HepG2 (cell line): Measurements from ENCODE around the gene SRCIN1. TPM values are rescaled to one million over a fixed set of nuclear protein-coding genes. Genes with fewer than 3 reads are reported as not detected.

Experiments
- E2F1 ChIP-seq: sonication (generic); formaldehyde crosslinking; IDR thresholded peaks from 2 replicates; pipeline ENCODE4 v1.5.0; 2020; ENCODE audit warnings: missing genetic modification reagents
- KLF12 ChIP-seq: sonication (generic); formaldehyde crosslinking; IDR thresholded peaks from 2 replicates; pipeline ENCODE4 v1.4.0; 2020; ENCODE audit warnings: missing genetic modification reagents, borderline replicate concordance
- KMT2A ChIP-seq: sonication (generic); formaldehyde crosslinking; IDR thresholded peaks from 2 replicates; pipeline ENCODE4 v1.4.0; 2020; ENCODE audit warnings: missing genetic modification reagents
- MIER3 ChIP-seq: IDR thresholded peaks from 2 replicates; pipeline ENCODE4 v1.6.1; 2016; ENCODE audit warnings: missing compliant biosample characterization, borderline replicate concordance
- MIXL1 ChIP-seq: IDR thresholded peaks from 2 replicates; pipeline ENCODE4 v1.6.1; 2016
- NCOR1 ChIP-seq: fragments of 200-600 bp; sonication (generic); IDR thresholded peaks from 2 replicates; pipeline ENCODE4 v1.7.0; 2017; ENCODE audit warnings: antibody characterized with exemption, low read length, borderline replicate concordance
- SP140L ChIP-seq: sonication (generic); formaldehyde crosslinking; IDR thresholded peaks from 2 replicates; pipeline ENCODE4 v1.4.0; 2020; ENCODE audit warnings: missing genetic modification reagents, borderline replicate concordance
- UBTF ChIP-seq: sonication (generic); formaldehyde crosslinking; IDR thresholded peaks from 2 replicates; pipeline ENCODE4 v1.4.0; 2020; ENCODE audit warnings: mild to moderate bottlenecking, missing genetic modification reagents
- ZNF205 ChIP-seq: IDR thresholded peaks from 2 replicates; pipeline ENCODE4 v1.6.1; 2018; ENCODE audit warnings: missing biosample characterization, missing genetic modification reagents
- ZNF260 ChIP-seq: sonication (generic); formaldehyde crosslinking; IDR thresholded peaks from 2 replicates; pipeline ENCODE4 v1.4.0; 2020; ENCODE audit warnings: missing genetic modification reagents, low read depth, mild to moderate bottlenecking, borderline replicate concordance
- ZNF292 ChIP-seq: sonication (generic); formaldehyde crosslinking; IDR thresholded peaks from 2 replicates; pipeline ENCODE4 v1.8.1; 2022; ENCODE audit warnings: mild to moderate bottlenecking, low read depth, missing genetic modification reagents, borderline replicate concordance
- ZNF556 ChIP-seq: sonication (generic); formaldehyde crosslinking; IDR thresholded peaks from 2 replicates; pipeline ENCODE4 v1.4.0; 2020; ENCODE audit warnings: mild to moderate bottlenecking, missing genetic modification reagents, borderline replicate concordance
- ZNF614 ChIP-seq: IDR thresholded peaks from 2 replicates; pipeline ENCODE4 v1.6.1; 2018; ENCODE audit warnings: missing biosample characterization, missing genetic modification reagents, inconsistent platforms, borderline replicate concordance
- ZNF782 ChIP-seq: sonication (generic); formaldehyde crosslinking; IDR thresholded peaks from 2 replicates; pipeline ENCODE4 v1.4.0; 2020; ENCODE audit warnings: missing genetic modification reagents, mild to moderate bottlenecking, borderline replicate concordance
- polyA plus RNA-seq, 8 experiments: library from polyadenylated mRNA; depleted of rRNA in 3 of 8; stranded (reverse) in 7 of 8; unstranded in 1 of 8; fragments of >200 nt; fragmentation: Illumina TruSeq in 4 of 8; extraction: Trizol in 4 of 8; gene quantifications; 2 replicates each; pipeline versions ENCODE4 v1.2.1 to v1.2.3, GENCODE V29; 2011 to 2016; ENCODE audit warnings: low read depth in 4 of 8, missing spikeins in 1 of 8, mixed read lengths in 1 of 8; ENCODE audit not compliant: insufficient read depth in 1 of 8
- total RNA-seq, 5 experiments: library from RNA; depleted of rRNA; stranded (reverse); fragments of >200 nt; fragmentation: Illumina TruSeq; extraction: Trizol; gene quantifications; 2 replicates each; pipeline ENCODE4 v1.2.3, GENCODE V29; 2016; ENCODE audit warnings: low read depth in 1 of 5

Gene SRCIN1
- total and polyA plus RNA-seq, 2 of the 13 experiments (the other 11 are each of a cell fraction or from before 2014, with no cell fraction given): 1.2 to 9.6 TPM

GRCh38 chr17:38605841-38606645, at the start of gene SRCIN1 (continued):
- TF ChIP-seq NCOR1 (peak; percentile 43; the same call in 1 of the 2 replicates), MIER3 (peak; percentile 66; the same call in 1 of the 2 replicates), MIXL1 (CRISPR knock-in tag) (0 out of 2 replicates have a peak, but pooled peaks have one; percentile 9), ZNF205 (CRISPR knock-in tag) (peak; percentile 89; the same call in 1 of the 2 replicates), KLF12 (CRISPR knock-in tag) (no peak), SP140L (CRISPR knock-in tag) (no peak), ZNF260 (CRISPR knock-in tag) (no peak), ZNF292 (0 out of 2 replicates have a peak, but pooled peaks have one; percentile 32), ZNF614 (CRISPR knock-in tag) (peak; percentile 72; the same call in 1 of the 2 replicates), KMT2A (CRISPR knock-in tag) (0 out of 2 replicates have a peak, but pooled peaks have one; percentile 67), ZNF782 (CRISPR knock-in tag) (peak; percentile 79; the same call in 1 of the 2 replicates), UBTF (CRISPR knock-in tag) (peak; percentile 76), ZNF556 (CRISPR knock-in tag) (peak; percentile 92), E2F1 (CRISPR knock-in tag) (0 out of 2 replicates have a peak, but pooled peaks have one; percentile 45)
